GM21360 (cell line): ENCODE results near the gene MFAP4.
A peak's percentile ranks its signal among the peaks of the same experiment; 100 is the strongest.

Experiments used
- ATAC-seq: cut with Tn5 transposase; IDR thresholded peaks from one replicate; pipeline ENCODE4 v1.9.1; 2021; ENCODE audit warnings: mild to moderate bottlenecking, moderate library complexity; ENCODE audit not compliant: unreplicated experiment

MFAP4 gene

GRCh38 chr17:19372866-19373504 is 14.0 kb downstream of the MFAP4 start:
- ATAC-seq: no peak

GRCh38 chr17:19372439-19372838 is 14.6 kb downstream of the MFAP4 start:
- ATAC-seq: no peak

GRCh38 chr17:19372011-19372370 is 15.0 kb downstream of the MFAP4 start:
- no peak for ATAC-seq

- no peak for ATAC-seq
Measured at GRCh38 chr17:19371259-19372010, 15.6 kb downstream of the MFAP4 start.

- ATAC-seq: no peak
Measured at GRCh38 chr17:19370493-19370960, 16.5 kb downstream of the MFAP4 start.

- no peak for ATAC-seq
Measured at GRCh38 chr17:19369846-19370492, 17.0 kb downstream of the MFAP4 start.

GRCh38 chr17:19369107-19369778 is 17.7 kb downstream of the MFAP4 start:
- ATAC-seq: no peak

GRCh38 chr17:19368229-19368628 is 18.8 kb downstream of the MFAP4 start:
- no peak for ATAC-seq

GRCh38 chr17:19366637-19366972 is 20.4 kb downstream of the MFAP4 start:
- no peak for ATAC-seq

GRCh38 chr17:19365833-19366636 is 21.0 kb downstream of the MFAP4 start:
- no peak for ATAC-seq

GRCh38 chr17:19365499-19365817 is 21.5 kb downstream of the MFAP4 start:
- no peak for ATAC-seq

- no peak for ATAC-seq
Measured at GRCh38 chr17:19364699-19365498, 22.1 kb downstream of the MFAP4 start.

- ATAC-seq: no peak
Measured at GRCh38 chr17:19363460-19364035, 23.4 kb downstream of the MFAP4 start.

GRCh38 chr17:19363114-19363438 is 23.9 kb downstream of the MFAP4 start:
- no peak for ATAC-seq

- peak; percentile 77 for ATAC-seq
Measured at GRCh38 chr17:19362277-19363113, 24.5 kb downstream of the MFAP4 start, which contains the start of gene B9D1. Gene B9D1 (minus strand): TSS chr17:19362723. CDS start chr17:19362569, 154 bp downstream.

GRCh38 chr17:19361944-19362276 is 25.1 kb downstream of the MFAP4 start:
- no peak for ATAC-seq

- no peak for ATAC-seq
Measured at GRCh38 chr17:19361326-19361725, 25.7 kb downstream of the MFAP4 start.

GRCh38 chr17:19360772-19361171 is 26.2 kb downstream of the MFAP4 start:
- ATAC-seq: no peak

GRCh38 chr17:19359856-19360255 is 27.1 kb downstream of the MFAP4 start:
- no peak for ATAC-seq
